ENCODE data around the gene AGRN. TPM values are rescaled to one million over a fixed set of nuclear protein-coding genes. Genes with fewer than 3 reads are reported as not detected.
"Not testable (repeated sequence)": the region's sequence is repeated elsewhere in the genome, so short reads cannot be mapped to it uniquely, and the experiment has no call there.

Gene AGRN
- total and polyA plus RNA-seq, 8 donors: 96.8 to 208 (median 149) TPM

- H3K4me3 ChIP-seq: no peak overlapping the region
- peak; percentile 86 to 93 for TF ChIP-seq CTCF (IDR thresholded peaks at IDR 0.05)
- no peak overlapping the region for H3K27ac ChIP-seq
- peak in 3 of 4 donors; percentile 44 to 92 (median 62) for DNase-seq
- H3K9me3 ChIP-seq: no peaks in the 10 kb centered on the region
- intact Hi-C loops (cut with DNase I): loop anchor here in 1 of 2 donors (5.0 kb wide), 1 partner anchor 77 kb away; no protein-coding TSS in a partner anchor
- peaks cover 33 to 94% of the 10 kb centered on the region in 2 donors for H3K27me3 ChIP-seq
- peak; percentile 59 for ATAC-seq
- no peaks in the 10 kb centered on the region for H3K36me3 ChIP-seq
- peaks cover 5 to 36% of the 10 kb centered on the region in 2 donors for H3K4me1 ChIP-seq
Observed at GRCh38 chr1:1063945-1064831, 44.3 kb downstream of the AGRN start.

- no peak for DNase-seq
- H3K4me1 ChIP-seq: peaks cover 4 to 33% of the 10 kb centered on the region in 2 donors
- H3K36me3 ChIP-seq: no peaks in the 10 kb centered on the region
- H3K4me3 ChIP-seq: no peak overlapping the region
- no peak overlapping the region for H3K27ac ChIP-seq
- no peak for TF ChIP-seq CTCF (IDR thresholded peaks at IDR 0.05)
- ATAC-seq: no peak
- H3K9me3 ChIP-seq: no peaks in the 10 kb centered on the region
- intact Hi-C loops (cut with DNase I): no loop called here
- H3K27me3 ChIP-seq: peaks cover 28 to 94% of the 10 kb centered on the region in 2 donors
Observed at GRCh38 chr1:1065265-1065939, 45.5 kb downstream of the AGRN start.

GRCh38 chr1:1065940-1066304, 46.0 kb downstream of the AGRN start:
- H3K36me3 ChIP-seq; intact Hi-C loops (cut with DNase I); H3K9me3 ChIP-seq; ATAC-seq; DNase-seq; H3K4me3 ChIP-seq; H3K27ac ChIP-seq: not testable (repeated sequence)
- H3K27me3 ChIP-seq: peaks cover 23 to 92% of the 10 kb centered on the region in 2 donors
- H3K4me1 ChIP-seq: peaks cover 4 to 33% of the 10 kb centered on the region in 2 donors

- Histone ChIP-seq H3K4me1 (peaks cover 4 to 33% of the 10 kb centered on the region in 2 donors), H3K27ac (no peak overlapping the region), H3K9me3 (no peaks in the 10 kb centered on the region), H3K27me3 (peaks cover 17 to 92% of the 10 kb centered on the region in 2 donors), H3K36me3 (no peaks in the 10 kb centered on the region), H3K4me3 (no peak overlapping the region)
- DNase-seq: no peak
- no peak for TF ChIP-seq CTCF (IDR thresholded peaks at IDR 0.05)
- intact Hi-C loops (cut with DNase I): no loop called here
- no peak for ATAC-seq
Observed at GRCh38 chr1:1066403-1067283, 46.7 kb downstream of the AGRN start.

GRCh38 chr1:1067284-1067859, 47.5 kb downstream of the AGRN start:
- intact Hi-C loops (cut with DNase I): no loop called here
- DNase-seq: no peak
- Histone ChIP-seq H3K27ac (no peak overlapping the region), H3K27me3 (peaks cover 15 to 92% of the 10 kb centered on the region in 2 donors), H3K4me1 (peaks cover 4 to 33% of the 10 kb centered on the region in 2 donors), H3K36me3 (no peaks in the 10 kb centered on the region), H3K9me3 (no peaks in the 10 kb centered on the region), H3K4me3 (peak overlapping the region in 1 of 2 donors; percentile 49)
- TF ChIP-seq CTCF (IDR thresholded peaks at IDR 0.05): no peak
- ATAC-seq: no peak

All from left lung (tissue), 10 donors.